ENCODE measurements around the gene TACO1. TPM values are rescaled to one million over a fixed set of nuclear protein-coding genes. Genes with fewer than 3 reads are reported as not detected.

Gene TACO1
- total RNA-seq, 4 donors from 2014 or later, result 7.6 to 16.6 (median 12.7) TPM

DNA sequence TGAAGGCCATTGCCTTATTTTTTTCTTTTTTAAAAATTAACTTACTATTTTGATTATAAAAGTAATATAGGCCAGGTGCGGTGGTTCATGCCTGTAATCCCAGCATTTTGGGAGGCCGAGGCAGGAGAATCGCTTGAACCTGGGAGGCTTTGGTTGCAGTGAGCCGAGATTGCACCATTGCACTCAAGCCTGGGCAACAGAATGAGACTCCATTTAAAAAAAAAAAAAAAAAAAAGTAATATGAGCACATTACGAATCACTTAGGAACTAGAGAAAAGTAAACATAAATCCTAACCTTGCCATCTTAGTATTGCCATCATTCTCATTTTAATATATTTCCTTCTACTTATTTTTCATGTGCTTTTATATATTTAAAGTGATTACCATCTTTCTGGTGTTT lies 12.9 kb upstream of the TACO1 start:
- 83 to 84% methylated on average over 5 of the region's 5 CpGs for WGBS, 2 donors
- Histone ChIP-seq H3K4me1 (no peaks in the 10 kb centered on the region), H3K27me3 (no peaks in the 10 kb centered on the region), H3K4me3 (no peak overlapping the region), H3K9me3 (no peaks in the 10 kb centered on the region), H3K27ac (no peak overlapping the region), H3K36me3 (peaks cover 17 to 100% (median 45%) of the 10 kb centered on the region in 3 donors)
- intact Hi-C loops (cut with DNase I), result no loop called here
- DNase-seq, result no peak
- no peak for TF ChIP-seq POLR2A (IDR thresholded peaks at IDR 0.05)
- TF ChIP-seq, protein P1, sequence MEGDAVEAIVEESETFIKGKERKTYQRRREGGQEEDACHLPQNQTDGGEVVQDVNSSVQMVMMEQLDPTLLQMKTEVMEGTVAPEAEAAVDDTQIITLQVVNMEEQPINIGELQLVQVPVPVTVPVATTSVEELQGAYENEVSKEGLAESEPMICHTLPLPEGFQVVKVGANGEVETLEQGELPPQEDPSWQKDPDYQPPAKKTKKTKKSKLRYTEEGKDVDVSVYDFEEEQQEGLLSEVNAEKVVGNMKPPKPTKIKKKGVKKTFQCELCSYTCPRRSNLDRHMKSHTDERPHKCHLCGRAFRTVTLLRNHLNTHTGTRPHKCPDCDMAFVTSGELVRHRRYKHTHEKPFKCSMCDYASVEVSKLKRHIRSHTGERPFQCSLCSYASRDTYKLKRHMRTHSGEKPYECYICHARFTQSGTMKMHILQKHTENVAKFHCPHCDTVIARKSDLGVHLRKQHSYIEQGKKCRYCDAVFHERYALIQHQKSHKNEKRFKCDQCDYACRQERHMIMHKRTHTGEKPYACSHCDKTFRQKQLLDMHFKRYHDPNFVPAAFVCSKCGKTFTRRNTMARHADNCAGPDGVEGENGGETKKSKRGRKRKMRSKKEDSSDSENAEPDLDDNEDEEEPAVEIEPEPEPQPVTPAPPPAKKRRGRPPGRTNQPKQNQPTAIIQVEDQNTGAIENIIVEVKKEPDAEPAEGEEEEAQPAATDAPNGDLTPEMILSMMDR (IDR thresholded peaks at IDR 0.05), result no peak

DNA sequence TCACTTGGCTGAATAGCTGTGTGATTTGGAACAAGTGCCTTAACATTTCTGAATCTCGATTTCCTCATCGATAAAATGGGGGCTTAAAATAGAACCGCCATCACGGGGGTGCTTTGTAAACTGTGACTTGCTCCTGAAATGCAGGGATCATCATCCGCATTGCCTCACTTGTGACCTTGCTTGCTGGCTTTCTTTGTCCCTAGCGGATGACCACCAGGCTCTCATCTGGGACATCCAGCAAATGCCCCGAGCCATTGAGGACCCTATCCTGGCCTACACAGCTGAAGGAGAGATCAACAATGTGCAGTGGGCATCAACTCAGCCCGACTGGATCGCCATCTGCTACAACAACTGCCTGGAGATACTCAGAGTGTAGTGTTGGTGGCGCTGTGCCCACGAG lies 11.9 kb upstream of the TACO1 start:
- H3K9me3 ChIP-seq, result no peaks in the 10 kb centered on the region
- intact Hi-C loops (cut with DNase I), result no loop called here
- H3K36me3 ChIP-seq, result peaks cover 12 to 100% (median 39%) of the 10 kb centered on the region in 3 donors
- H3K27me3 ChIP-seq, result no peaks in the 10 kb centered on the region
- H3K27ac ChIP-seq, result no peak overlapping the region
- no peak for TF ChIP-seq POLR2A (IDR thresholded peaks at IDR 0.05)
- TF ChIP-seq, protein P1 (IDR thresholded peaks at IDR 0.05), result no peak
- no peaks in the 10 kb centered on the region for H3K4me1 ChIP-seq
- no peak for DNase-seq
- 92% methylated on average over 10 of the region's 11 CpGs for WGBS, 2 donors
- no peak overlapping the region for H3K4me3 ChIP-seq

- Histone ChIP-seq H3K4me1 (no peaks in the 10 kb centered on the region), H3K9me3 (no peaks in the 10 kb centered on the region), H3K4me3 (no peak overlapping the region), H3K27me3 (no peaks in the 10 kb centered on the region), H3K27ac (no peak overlapping the region), H3K36me3 (peaks cover 9 to 100% (median 32%) of the 10 kb centered on the region in 3 donors)
- no peak for DNase-seq
- WGBS, 2 donors, result 63 to 83% methylated on average over 1 of the region's 1 CpG
- intact Hi-C loops (cut with DNase I), result no loop called here
- TF ChIP-seq, protein P1 (IDR thresholded peaks at IDR 0.05), result no peak
- no peak for TF ChIP-seq POLR2A (IDR thresholded peaks at IDR 0.05)
Measured at GRCh38 chr17:63589646-63590045, 11.0 kb upstream of the TACO1 start.

- intact Hi-C loops (cut with DNase I), result no loop called here
- H3K9me3 ChIP-seq, result no peaks in the 10 kb centered on the region
- no peak for DNase-seq
- no peaks in the 10 kb centered on the region for H3K27me3 ChIP-seq
- TF ChIP-seq POLR2A (IDR thresholded peaks at IDR 0.05), result no peak
- TF ChIP-seq, protein P1 (IDR thresholded peaks at IDR 0.05), result no peak
- no peak overlapping the region for H3K4me3 ChIP-seq
- H3K4me1 ChIP-seq, result no peaks in the 10 kb centered on the region
- no peak overlapping the region for H3K27ac ChIP-seq
- WGBS, 2 donors, result 64 to 97% methylated on average over 2 to 3 of the region's 3 CpGs
- peaks cover 6 to 79% (median 16%) of the 10 kb centered on the region in 3 donors for H3K36me3 ChIP-seq
Measured at GRCh38 chr17:63592797-63593196, 7.9 kb upstream of the TACO1 start.

GRCh38 chr17:63595132-63595531 lies 5.6 kb upstream of the TACO1 start:
- intact Hi-C loops (cut with DNase I), result no loop called here
- 89 to 97% methylated on average over 3 of the region's 3 CpGs for WGBS, 2 donors
- Histone ChIP-seq H3K36me3 (peaks cover 5 to 56% (median 6%) of the 10 kb centered on the region in 3 donors), H3K27me3 (no peaks in the 10 kb centered on the region), H3K4me1 (peaks cover 0 to 5% (median 2%) of the 10 kb centered on the region in 3 donors), H3K27ac (no peak overlapping the region), H3K9me3 (no peaks in the 10 kb centered on the region), H3K4me3 (no peak overlapping the region)
- no peak for DNase-seq
- TF ChIP-seq, protein P1 (IDR thresholded peaks at IDR 0.05), result no peak
- no peak for TF ChIP-seq POLR2A (IDR thresholded peaks at IDR 0.05)

Data from esophagus squamous epithelium (tissue), 5 donors.